Measurements from ENCODE around the gene SNTG2. TPM values are rescaled to one million over a fixed set of nuclear protein-coding genes. Genes with fewer than 3 reads are reported as not detected.

Gene SNTG2
- total RNA-seq, 1 donor from 2014 or later: 0.47 TPM

DNA sequence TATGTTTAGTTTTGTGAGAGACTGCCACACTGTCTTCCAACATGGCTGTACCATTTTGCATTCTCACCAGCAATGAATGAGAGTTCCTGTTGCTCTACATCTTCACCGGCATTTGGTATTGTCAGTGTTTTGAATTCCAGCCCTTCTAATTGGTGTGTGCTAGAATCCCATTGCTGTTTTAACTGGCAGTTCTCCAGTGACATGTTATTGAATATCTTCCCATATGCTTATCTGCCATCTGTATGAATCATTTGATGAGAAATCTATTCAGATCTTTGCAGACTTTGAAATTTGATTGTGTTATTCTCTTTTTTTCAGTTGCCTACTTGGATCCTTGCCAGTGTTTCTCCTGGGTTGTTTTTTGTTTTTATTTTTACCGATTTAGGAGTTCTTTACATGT is 99.0 kb downstream of the SNTG2 start:
- no peak for DNase-seq
- H3K27me3 ChIP-seq (ENCODE audit: low read depth): peaks cover 12% of the 10 kb centered on the region
- TF ChIP-seq, protein P1, sequence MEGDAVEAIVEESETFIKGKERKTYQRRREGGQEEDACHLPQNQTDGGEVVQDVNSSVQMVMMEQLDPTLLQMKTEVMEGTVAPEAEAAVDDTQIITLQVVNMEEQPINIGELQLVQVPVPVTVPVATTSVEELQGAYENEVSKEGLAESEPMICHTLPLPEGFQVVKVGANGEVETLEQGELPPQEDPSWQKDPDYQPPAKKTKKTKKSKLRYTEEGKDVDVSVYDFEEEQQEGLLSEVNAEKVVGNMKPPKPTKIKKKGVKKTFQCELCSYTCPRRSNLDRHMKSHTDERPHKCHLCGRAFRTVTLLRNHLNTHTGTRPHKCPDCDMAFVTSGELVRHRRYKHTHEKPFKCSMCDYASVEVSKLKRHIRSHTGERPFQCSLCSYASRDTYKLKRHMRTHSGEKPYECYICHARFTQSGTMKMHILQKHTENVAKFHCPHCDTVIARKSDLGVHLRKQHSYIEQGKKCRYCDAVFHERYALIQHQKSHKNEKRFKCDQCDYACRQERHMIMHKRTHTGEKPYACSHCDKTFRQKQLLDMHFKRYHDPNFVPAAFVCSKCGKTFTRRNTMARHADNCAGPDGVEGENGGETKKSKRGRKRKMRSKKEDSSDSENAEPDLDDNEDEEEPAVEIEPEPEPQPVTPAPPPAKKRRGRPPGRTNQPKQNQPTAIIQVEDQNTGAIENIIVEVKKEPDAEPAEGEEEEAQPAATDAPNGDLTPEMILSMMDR (IDR thresholded peaks at IDR 0.05; ENCODE audit: borderline replicate concordance): no peak
- no peak overlapping the region for H3K27ac ChIP-seq (replicated peaks)
- H3K4me3 ChIP-seq: no peak overlapping the region
- H3K36me3 ChIP-seq: no peaks in the 10 kb centered on the region
- no peaks in the 10 kb centered on the region for H3K4me1 ChIP-seq
- H3K9me3 ChIP-seq (replicated peaks): peaks cover 30% of the 10 kb centered on the region
- intact Hi-C loops (cut with micrococcal nuclease): no loop called here

DNA sequence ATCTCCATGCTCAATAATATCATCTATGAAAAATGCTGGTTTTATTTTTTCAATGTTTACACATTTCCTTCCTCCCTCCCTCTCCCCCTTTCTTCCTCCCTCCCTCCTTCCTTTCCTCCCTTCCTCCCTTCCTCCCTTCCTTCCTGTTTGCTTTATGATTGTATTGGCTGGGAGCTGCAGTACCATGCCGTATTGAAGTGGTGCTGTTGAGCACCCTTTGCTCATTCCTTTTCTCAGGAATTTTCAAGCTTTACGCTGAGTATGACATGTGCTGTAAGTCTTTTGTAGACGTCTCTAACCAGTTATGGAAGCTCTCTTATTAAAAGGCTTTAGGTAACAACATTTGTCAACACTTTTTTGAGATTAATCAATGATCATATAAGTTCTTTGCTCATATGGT is 100.4 kb downstream of the SNTG2 start:
- no peak overlapping the region for H3K4me3 ChIP-seq
- H3K27ac ChIP-seq (replicated peaks): no peak overlapping the region
- peaks cover 27% of the 10 kb centered on the region for H3K9me3 ChIP-seq (replicated peaks)
- TF ChIP-seq, protein P1 (IDR thresholded peaks at IDR 0.05; ENCODE audit: borderline replicate concordance): no peak
- H3K4me1 ChIP-seq: no peaks in the 10 kb centered on the region
- no peaks in the 10 kb centered on the region for H3K36me3 ChIP-seq
- peaks cover 25% of the 10 kb centered on the region for H3K27me3 ChIP-seq (ENCODE audit: low read depth)
- intact Hi-C loops (cut with micrococcal nuclease): no loop called here
- no peak for DNase-seq

DNA sequence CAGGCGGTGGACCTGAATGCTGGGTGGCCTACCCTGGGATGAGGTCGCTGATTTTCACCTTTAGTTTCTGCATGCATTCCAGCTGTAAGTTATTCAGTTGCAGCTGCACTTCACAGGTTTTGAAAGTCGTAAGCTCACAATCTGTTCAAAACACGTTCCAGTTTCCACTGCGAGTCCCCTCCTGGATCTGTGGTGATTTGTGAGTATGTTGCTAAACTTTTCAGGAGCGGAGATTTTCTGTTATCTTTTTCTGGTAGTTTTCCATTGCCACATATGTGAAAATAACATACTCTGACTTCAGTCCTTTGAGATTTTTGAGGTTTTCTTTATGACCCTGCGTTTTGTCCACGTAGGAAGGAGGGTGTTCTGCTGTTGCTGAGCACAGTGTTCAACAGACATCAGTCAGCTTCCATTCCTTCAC is 102.1 kb downstream of the SNTG2 start:
- H3K4me1 ChIP-seq: no peaks in the 10 kb centered on the region
- no peaks in the 10 kb centered on the region for H3K36me3 ChIP-seq
- H3K4me3 ChIP-seq: no peak overlapping the region
- no peak for DNase-seq
- H3K27ac ChIP-seq (replicated peaks): no peak overlapping the region
- intact Hi-C loops (cut with micrococcal nuclease): no loop called here
- TF ChIP-seq, protein P1 (IDR thresholded peaks at IDR 0.05; ENCODE audit: borderline replicate concordance): no peak
- peaks cover 12% of the 10 kb centered on the region for H3K9me3 ChIP-seq (replicated peaks)
- peaks cover 28% of the 10 kb centered on the region for H3K27me3 ChIP-seq (ENCODE audit: low read depth)

DNA sequence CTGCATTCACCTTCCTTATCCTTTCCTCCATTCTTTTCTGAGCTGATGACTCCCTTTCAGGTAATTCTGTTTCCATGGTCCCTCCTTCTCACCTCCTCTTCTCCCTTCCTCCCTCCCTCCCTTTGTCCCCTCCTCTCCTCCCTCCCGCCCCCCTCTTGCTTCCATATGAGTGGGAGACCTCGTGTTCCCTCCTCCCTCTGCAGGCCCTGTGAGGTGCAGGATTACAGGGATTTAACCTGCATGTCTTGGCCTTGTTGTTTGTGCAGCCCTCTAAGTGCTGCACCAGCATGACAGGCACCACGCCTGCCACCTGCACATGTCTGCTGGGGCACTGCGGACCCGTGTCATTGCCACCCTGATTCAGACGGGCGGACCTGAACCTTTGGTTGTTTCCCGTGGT is 103.1 kb downstream of the SNTG2 start:
- peaks cover 4% of the 10 kb centered on the region for H3K9me3 ChIP-seq (replicated peaks)
- H3K27ac ChIP-seq (replicated peaks): no peak overlapping the region
- H3K4me1 ChIP-seq: no peaks in the 10 kb centered on the region
- no peak overlapping the region for H3K4me3 ChIP-seq
- TF ChIP-seq, protein P1 (IDR thresholded peaks at IDR 0.05; ENCODE audit: borderline replicate concordance): no peak
- H3K27me3 ChIP-seq (ENCODE audit: low read depth): peaks cover 34% of the 10 kb centered on the region
- intact Hi-C loops (cut with micrococcal nuclease): no loop called here
- no peak for DNase-seq
- H3K36me3 ChIP-seq: no peaks in the 10 kb centered on the region

DNA sequence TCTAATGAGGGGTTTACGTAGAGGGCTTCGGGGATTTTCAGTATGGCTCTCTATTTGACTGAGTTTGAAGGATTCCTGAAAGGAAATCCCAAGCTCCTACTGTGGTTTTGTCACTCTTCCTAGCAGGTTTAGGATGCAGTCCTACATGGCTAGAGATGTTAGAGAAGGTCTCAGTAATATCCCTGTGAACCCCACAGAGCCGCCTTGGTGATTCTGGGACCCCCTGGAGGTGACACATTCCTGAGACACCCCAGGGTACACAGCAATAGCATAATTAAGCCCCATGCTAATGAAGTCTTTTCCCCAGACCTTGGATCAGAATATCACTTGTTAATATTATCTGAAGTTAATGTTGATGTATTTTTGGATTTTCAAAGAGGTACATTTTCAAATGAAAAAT is 103.8 kb downstream of the SNTG2 start:
- no peak for DNase-seq
- Histone ChIP-seq H3K27me3 (ENCODE audit: low read depth) (peaks cover 40% of the 10 kb centered on the region), H3K4me1 (no peaks in the 10 kb centered on the region), H3K36me3 (no peaks in the 10 kb centered on the region), H3K9me3 (replicated peaks) (no peaks in the 10 kb centered on the region), H3K4me3 (no peak overlapping the region), H3K27ac (replicated peaks) (no peak overlapping the region)
- intact Hi-C loops (cut with micrococcal nuclease): no loop called here
- TF ChIP-seq, protein P1 (IDR thresholded peaks at IDR 0.05; ENCODE audit: borderline replicate concordance): no peak

Data from left ventricle myocardium inferior (tissue), 1 donor.